HCT116 (cell line): Measurements from ENCODE around the gene PLCZ1. TPM values are rescaled to one million over a fixed set of nuclear protein-coding genes. Genes with fewer than 3 reads are reported as not detected.

Experiments used
- ATAC-seq: fragments of 200-7000 bp; cut with Tn5 transposase; 2 replicates; pipeline ENCODE4 v1.9.1; 2020; ENCODE audit warnings: mild to moderate bottlenecking, moderate library complexity
- BruUV-seq: library from RNA; stranded (reverse); fragments of 400-500 nt; replicated peaks from 2 replicates; lab custom pipeline; 2021; lab: Mats Ljungman, UMichigan
- CTCF ChIA-PET: fragments of 300-600 bp; sonication (Branson Sonifier 250); formaldehyde crosslinking; loops from one replicate; lab custom pipeline; 2021; ENCODE audit warnings: antibody characterized with exemption; lab: Charles Lee
- POLR2A ChIA-PET: fragments of 300-600, 350-600 bp; sonication (Branson Sonifier 250); formaldehyde crosslinking; loops from one replicate; lab custom pipeline; 2021; ENCODE audit warnings: antibody characterized with exemption; lab: Charles Lee
- RAD21 ChIA-PET, 2 experiments: fragments of 300-600 bp; sonication (Branson Sonifier 250); formaldehyde crosslinking; loops; one replicate each; lab custom pipeline; 2023; ENCODE audit warnings: low total read pairs in 2 of 2; ENCODE audit not compliant: uncharacterized antibody in 2 of 2, unreplicated experiment in 2 of 2, low non-redundant PET in 1 of 2; lab: Charles Lee
- DNase-seq: peaks from one replicate; pipeline ENCODE4 v3.0.0-alpha.2; 2010; ENCODE audit warnings: low read depth, low spot score
- H2AFZ ChIP-seq: fragments of 200-600 bp; shearing (Covaris generic), sonication (generic); 2 replicates; pipeline ENCODE4 v1.6.1; 2017; ENCODE audit warnings: low read depth, mixed run types, mixed read lengths, antibody characterized with exemption, low read length; ENCODE audit not compliant: poor library complexity, severe bottlenecking
- H3K27ac ChIP-seq: 2 replicates; pipeline ENCODE4 v1.5.1; 2012; ENCODE audit warnings: low read depth, low read length
- H3K27me3 ChIP-seq: fragments of 200-600 bp; sonication (generic); 2 replicates; pipeline ENCODE4 v1.6.1; 2016; ENCODE audit warnings: mixed run types, low read length, mixed read lengths; ENCODE audit not compliant: insufficient read depth
- H3K36me3 ChIP-seq, 2 experiments: fragments of 200-500 bp in 1 of 2; fragments of 200-600 bp in 1 of 2; sonication (Bioruptor generic) in 1 of 2; sonication (generic) in 1 of 2; 2 replicates each; pipeline versions ENCODE4 v1.5.1 to v1.6.1; 2014 to 2016; ENCODE audit warnings: low read length in 2 of 2, inconsistent platforms in 1 of 2, mixed read lengths in 1 of 2, mixed run types in 1 of 2; ENCODE audit not compliant: insufficient read depth in 2 of 2, control insufficient read depth in 1 of 2
- H3K4me1 ChIP-seq, 2 experiments: fragments of 200-600 bp in 1 of 2; sonication (generic) in 1 of 2; 2 replicates each; pipeline versions ENCODE4 v1.5.1 to v1.6.1; 2012 to 2017; ENCODE audit warnings: low read length in 2 of 2, inconsistent platforms in 1 of 2, mild to moderate bottlenecking in 1 of 2, mixed read lengths in 1 of 2, mixed run types in 1 of 2, moderate library complexity in 1 of 2; ENCODE audit not compliant: insufficient read depth in 2 of 2, control insufficient read depth in 1 of 2
- H3K4me2 ChIP-seq: fragments of 200-600 bp; sonication (generic); 2 replicates; pipeline ENCODE4 v1.6.1; 2017; ENCODE audit warnings: mixed run types, low read length, mixed read lengths
- H3K4me3 ChIP-seq, 2 experiments: fragments of 200-600 bp in 1 of 2; sonication (generic) in 1 of 2; replicated peaks in 1 of 2; 2 replicates each; pipeline ENCODE4 v1.5.1; 2011 to 2016; ENCODE audit warnings: low read length in 2 of 2, control low read depth in 1 of 2, low read depth in 1 of 2, mild to moderate bottlenecking in 1 of 2, mixed read lengths in 1 of 2, mixed run types in 1 of 2
- H3K79me2 ChIP-seq: fragments of 200-600 bp; sonication (generic); 2 replicates; pipeline ENCODE4 v1.6.1; 2017; ENCODE audit warnings: mild to moderate bottlenecking, mixed run types, low read length, moderate library complexity, mixed read lengths; ENCODE audit not compliant: insufficient read depth
- H3K9ac ChIP-seq: fragments of 200-600 bp; sonication (generic); 2 replicates; pipeline ENCODE4 v1.6.1; 2016; ENCODE audit warnings: low read length, mixed read lengths
- H3K9me2 ChIP-seq: fragments of 200-600 bp; sonication (generic), shearing (Covaris generic); 2 replicates; pipeline ENCODE4 v1.6.1; 2017; ENCODE audit warnings: mixed run types, mild to moderate bottlenecking, moderate library complexity; ENCODE audit not compliant: insufficient read depth
- H3K9me3 ChIP-seq, 2 experiments: fragments of 200-500 bp in 1 of 2; fragments of 200-600 bp in 1 of 2; sonication (Bioruptor generic) in 1 of 2; sonication (generic) in 1 of 2; 2 replicates each; pipeline ENCODE4 v1.6.1; 2014 to 2017; ENCODE audit warnings: low read length in 2 of 2, mixed read lengths in 2 of 2, inconsistent platforms in 1 of 2, low read depth in 1 of 2, mild to moderate bottlenecking in 1 of 2, mixed run types in 1 of 2, moderate library complexity in 1 of 2; ENCODE audit not compliant: control insufficient read depth in 1 of 2, insufficient read depth in 1 of 2
- H4K20me1 ChIP-seq: fragments of 200-600 bp; sonication (generic), shearing (Covaris generic); 2 replicates; pipeline ENCODE4 v1.6.1; 2017; ENCODE audit warnings: mixed run types, mild to moderate bottlenecking, moderate library complexity; ENCODE audit not compliant: insufficient read depth
- CBX3 ChIP-seq: IDR thresholded peaks from 2 replicates; pipeline ENCODE4 v1.6.1; 2012; ENCODE audit warnings: low read depth
- CEBPB ChIP-seq: IDR thresholded peaks from 2 replicates; pipeline ENCODE4 v1.6.1; 2012; ENCODE audit warnings: low read depth
- EGR1 ChIP-seq: IDR thresholded peaks from 2 replicates; pipeline ENCODE4 v1.6.1; 2012; ENCODE audit warnings: low read depth
- ELF1 ChIP-seq: IDR thresholded peaks from 2 replicates; pipeline ENCODE4 v1.6.1; 2012; ENCODE audit warnings: low read depth, borderline replicate concordance
- EZH2 ChIP-seq: fragments of 200-600 bp; sonication (generic); IDR thresholded peaks from 2 replicates; pipeline ENCODE4 v1.6.1; 2017; ENCODE audit warnings: antibody characterized with exemption, mixed run types
- FOSL1 ChIP-seq: IDR thresholded peaks from 2 replicates; pipeline ENCODE4 v1.6.1; 2012; ENCODE audit warnings: low read depth
- JUND ChIP-seq: IDR thresholded peaks from 2 replicates; pipeline ENCODE4 v1.6.1; 2012
- POLR2A ChIP-seq: IDR thresholded peaks from 2 replicates; pipeline ENCODE4 v1.7.0; 2011; ENCODE audit warnings: borderline replicate concordance; ENCODE audit not compliant: insufficient read depth, insufficient read length; ENCODE audit errors: extremely low read depth
- POLR2AphosphoS5 ChIP-seq: IDR thresholded peaks from 2 replicates; pipeline ENCODE4 v1.6.1; 2011; ENCODE audit warnings: mild to moderate bottlenecking, low read depth, low read length, moderate library complexity
- RAD21 ChIP-seq: IDR thresholded peaks from 2 replicates; pipeline ENCODE4 v1.6.1; 2012; ENCODE audit warnings: low read depth, mild to moderate bottlenecking
- SIN3A ChIP-seq: IDR thresholded peaks from 2 replicates; pipeline ENCODE4 v1.6.1; 2012; ENCODE audit warnings: low read depth
- SRF ChIP-seq: IDR thresholded peaks from 2 replicates; pipeline ENCODE4 v1.6.1; 2012; ENCODE audit warnings: low read depth
- YY1 ChIP-seq: IDR thresholded peaks from 2 replicates; pipeline ENCODE4 v1.6.1; 2011; ENCODE audit warnings: low read length, low read depth, moderate library complexity, mild to moderate bottlenecking; ENCODE audit not compliant: insufficient replicate concordance; ENCODE audit errors: extremely low read depth
- ZFX ChIP-seq: fragments of 450-650 bp; IDR thresholded peaks from 2 replicates; pipeline ENCODE4 v1.6.1; 2017
- ZNF274 ChIP-seq: fragments of 200-500 bp; sonication (Bioruptor generic); IDR thresholded peaks from 2 replicates; pipeline ENCODE4 v1.6.1; 2014; ENCODE audit warnings: mild to moderate bottlenecking, low read depth, low read length, inconsistent platforms
- intact Hi-C: fragments of 100-400 bp; cut with micrococcal nuclease; formaldehyde crosslinking; loops from 2 replicates; pipeline ENCODE4 v1.10.0; 2022
- total RNA-seq: library from RNA; stranded (reverse); gene quantifications from one replicate; pipeline ENCODE4 v1.2.1, GENCODE V29; 2021; ENCODE audit not compliant: unreplicated experiment
- TF ChIP-seq, protein P1 (sequence below): IDR thresholded peaks from 2 replicates; pipeline ENCODE4 v1.6.1; 2012
- TF ChIP-seq, protein P2 (sequence below): IDR thresholded peaks from 2 replicates; pipeline ENCODE4 v1.6.1; 2012; ENCODE audit warnings: low read depth
- TF ChIP-seq, protein P3 (sequence below), 3 experiments: fragments of 200-600 bp in 1 of 3; sonication (generic) in 1 of 3; IDR thresholded peaks in 2 of 3; conservative IDR thresholded peaks in 1 of 3; 2 replicates each; pipeline ENCODE4 v1.5.1; 2012 to 2017; ENCODE audit warnings: low read depth in 2 of 3, low read length in 2 of 3, antibody characterized with exemption in 1 of 3, borderline replicate concordance in 1 of 3, control low read depth in 1 of 3, mild to moderate bottlenecking in 1 of 3, mixed read lengths in 1 of 3, mixed run types in 1 of 3, moderate library complexity in 1 of 3; ENCODE audit not compliant: insufficient read depth in 1 of 3
- TF ChIP-seq, protein P4 (sequence below): IDR thresholded peaks from 2 replicates; pipeline ENCODE4 v1.6.1; 2011; ENCODE audit warnings: mild to moderate bottlenecking, low read length, moderate library complexity; ENCODE audit not compliant: insufficient replicate concordance; ENCODE audit errors: extremely low read depth
- TF ChIP-seq, protein P5 (sequence below): IDR thresholded peaks from 2 replicates; pipeline ENCODE4 v1.6.1; 2012

PLCZ1 gene
- total RNA-seq, 1 experiment from 2014 or later, result not detected

DNA sequence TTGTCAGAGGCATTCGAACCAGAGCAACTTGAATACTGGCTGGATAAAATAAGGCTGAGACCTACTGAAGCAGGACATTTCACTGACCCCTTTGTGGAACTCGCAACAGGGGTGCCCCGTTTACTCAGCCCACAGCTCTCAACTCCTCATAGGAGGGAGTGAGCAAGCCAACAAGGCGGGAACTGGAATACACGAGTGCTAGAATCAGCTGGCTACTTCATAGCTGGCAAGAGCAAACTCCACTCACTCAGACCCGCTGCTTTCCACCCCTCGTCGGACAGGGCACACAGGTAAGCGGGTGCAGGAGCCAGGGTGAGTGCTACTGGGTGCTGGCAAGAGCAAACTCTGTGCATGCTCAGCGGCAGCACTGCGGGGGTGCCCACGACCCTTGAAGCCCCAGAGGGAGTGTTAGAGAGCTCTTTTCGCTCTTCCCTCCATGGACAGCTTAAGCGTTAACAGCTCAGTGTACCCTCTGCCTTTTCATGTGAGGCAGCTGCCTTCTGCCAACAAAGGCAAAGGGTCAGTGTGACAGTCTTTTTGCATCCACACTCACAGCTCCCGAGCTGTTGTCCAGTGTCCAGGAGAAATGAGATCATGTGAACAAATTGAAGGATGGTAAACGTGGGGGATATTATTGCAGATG lies 15.8 kb upstream of the PLCZ1 start:
- no peaks in the 10 kb centered on the region for H3K9me3 ChIP-seq
- ChIA-PET RAD21 (no interaction called here), CTCF (no interaction called here)
- no peaks in the 10 kb centered on the region for H3K79me2 ChIP-seq
- intact Hi-C loops, result no loop called here
- no TSS peak for BruUV-seq
- no peak overlapping the region for H3K4me2 ChIP-seq
- H3K27me3 ChIP-seq, result no peaks in the 10 kb centered on the region
- H3K9me2 ChIP-seq, result no peaks in the 10 kb centered on the region
- H4K20me1 ChIP-seq, result no peaks in the 10 kb centered on the region
- H3K36me3 ChIP-seq, result no peaks in the 10 kb centered on the region
- no peak for ATAC-seq
- no peak for DNase-seq
- no peak overlapping the region for H3K4me3 ChIP-seq
- H3K9ac ChIP-seq, result no peak overlapping the region
- TF ChIP-seq, protein P1, sequence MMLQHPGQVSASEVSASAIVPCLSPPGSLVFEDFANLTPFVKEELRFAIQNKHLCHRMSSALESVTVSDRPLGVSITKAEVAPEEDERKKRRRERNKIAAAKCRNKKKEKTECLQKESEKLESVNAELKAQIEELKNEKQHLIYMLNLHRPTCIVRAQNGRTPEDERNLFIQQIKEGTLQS, result no peak
- TF ChIP-seq, protein P2, sequence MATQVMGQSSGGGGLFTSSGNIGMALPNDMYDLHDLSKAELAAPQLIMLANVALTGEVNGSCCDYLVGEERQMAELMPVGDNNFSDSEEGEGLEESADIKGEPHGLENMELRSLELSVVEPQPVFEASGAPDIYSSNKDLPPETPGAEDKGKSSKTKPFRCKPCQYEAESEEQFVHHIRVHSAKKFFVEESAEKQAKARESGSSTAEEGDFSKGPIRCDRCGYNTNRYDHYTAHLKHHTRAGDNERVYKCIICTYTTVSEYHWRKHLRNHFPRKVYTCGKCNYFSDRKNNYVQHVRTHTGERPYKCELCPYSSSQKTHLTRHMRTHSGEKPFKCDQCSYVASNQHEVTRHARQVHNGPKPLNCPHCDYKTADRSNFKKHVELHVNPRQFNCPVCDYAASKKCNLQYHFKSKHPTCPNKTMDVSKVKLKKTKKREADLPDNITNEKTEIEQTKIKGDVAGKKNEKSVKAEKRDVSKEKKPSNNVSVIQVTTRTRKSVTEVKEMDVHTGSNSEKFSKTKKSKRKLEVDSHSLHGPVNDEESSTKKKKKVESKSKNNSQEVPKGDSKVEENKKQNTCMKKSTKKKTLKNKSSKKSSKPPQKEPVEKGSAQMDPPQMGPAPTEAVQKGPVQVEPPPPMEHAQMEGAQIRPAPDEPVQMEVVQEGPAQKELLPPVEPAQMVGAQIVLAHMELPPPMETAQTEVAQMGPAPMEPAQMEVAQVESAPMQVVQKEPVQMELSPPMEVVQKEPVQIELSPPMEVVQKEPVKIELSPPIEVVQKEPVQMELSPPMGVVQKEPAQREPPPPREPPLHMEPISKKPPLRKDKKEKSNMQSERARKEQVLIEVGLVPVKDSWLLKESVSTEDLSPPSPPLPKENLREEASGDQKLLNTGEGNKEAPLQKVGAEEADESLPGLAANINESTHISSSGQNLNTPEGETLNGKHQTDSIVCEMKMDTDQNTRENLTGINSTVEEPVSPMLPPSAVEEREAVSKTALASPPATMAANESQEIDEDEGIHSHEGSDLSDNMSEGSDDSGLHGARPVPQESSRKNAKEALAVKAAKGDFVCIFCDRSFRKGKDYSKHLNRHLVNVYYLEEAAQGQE, result no peak
- TF ChIP-seq EGR1 (no peak), SRF (no peak), FOSL1 (no peak), YY1 (no peak), EZH2 (no peak), ZFX (no peak), CBX3 (no peak), SIN3A (no peak), CEBPB (no peak), JUND (no peak), RAD21 (no peak), POLR2A (no peak), ZNF274 (no peak), ELF1 (no peak), POLR2AphosphoS5 (no peak)
- TF ChIP-seq, protein P3, sequence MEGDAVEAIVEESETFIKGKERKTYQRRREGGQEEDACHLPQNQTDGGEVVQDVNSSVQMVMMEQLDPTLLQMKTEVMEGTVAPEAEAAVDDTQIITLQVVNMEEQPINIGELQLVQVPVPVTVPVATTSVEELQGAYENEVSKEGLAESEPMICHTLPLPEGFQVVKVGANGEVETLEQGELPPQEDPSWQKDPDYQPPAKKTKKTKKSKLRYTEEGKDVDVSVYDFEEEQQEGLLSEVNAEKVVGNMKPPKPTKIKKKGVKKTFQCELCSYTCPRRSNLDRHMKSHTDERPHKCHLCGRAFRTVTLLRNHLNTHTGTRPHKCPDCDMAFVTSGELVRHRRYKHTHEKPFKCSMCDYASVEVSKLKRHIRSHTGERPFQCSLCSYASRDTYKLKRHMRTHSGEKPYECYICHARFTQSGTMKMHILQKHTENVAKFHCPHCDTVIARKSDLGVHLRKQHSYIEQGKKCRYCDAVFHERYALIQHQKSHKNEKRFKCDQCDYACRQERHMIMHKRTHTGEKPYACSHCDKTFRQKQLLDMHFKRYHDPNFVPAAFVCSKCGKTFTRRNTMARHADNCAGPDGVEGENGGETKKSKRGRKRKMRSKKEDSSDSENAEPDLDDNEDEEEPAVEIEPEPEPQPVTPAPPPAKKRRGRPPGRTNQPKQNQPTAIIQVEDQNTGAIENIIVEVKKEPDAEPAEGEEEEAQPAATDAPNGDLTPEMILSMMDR (IDR thresholded peaks at IDR 0.05 in 2 of 3, conservative IDR thresholded peaks at IDR 0.05 in 1 of 3; ENCODE audit: borderline replicate concordance in 1 of 3, insufficient read depth in 1 of 3, low read depth in 2 of 3, low read length in 2 of 3), result no peak
- TF ChIP-seq, protein P4, sequence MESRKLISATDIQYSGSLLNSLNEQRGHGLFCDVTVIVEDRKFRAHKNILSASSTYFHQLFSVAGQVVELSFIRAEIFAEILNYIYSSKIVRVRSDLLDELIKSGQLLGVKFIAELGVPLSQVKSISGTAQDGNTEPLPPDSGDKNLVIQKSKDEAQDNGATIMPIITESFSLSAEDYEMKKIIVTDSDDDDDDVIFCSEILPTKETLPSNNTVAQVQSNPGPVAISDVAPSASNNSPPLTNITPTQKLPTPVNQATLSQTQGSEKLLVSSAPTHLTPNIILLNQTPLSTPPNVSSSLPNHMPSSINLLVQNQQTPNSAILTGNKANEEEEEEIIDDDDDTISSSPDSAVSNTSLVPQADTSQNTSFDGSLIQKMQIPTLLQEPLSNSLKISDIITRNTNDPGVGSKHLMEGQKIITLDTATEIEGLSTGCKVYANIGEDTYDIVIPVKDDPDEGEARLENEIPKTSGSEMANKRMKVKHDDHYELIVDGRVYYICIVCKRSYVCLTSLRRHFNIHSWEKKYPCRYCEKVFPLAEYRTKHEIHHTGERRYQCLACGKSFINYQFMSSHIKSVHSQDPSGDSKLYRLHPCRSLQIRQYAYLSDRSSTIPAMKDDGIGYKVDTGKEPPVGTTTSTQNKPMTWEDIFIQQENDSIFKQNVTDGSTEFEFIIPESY, result no peak
- TF ChIP-seq, protein P5, sequence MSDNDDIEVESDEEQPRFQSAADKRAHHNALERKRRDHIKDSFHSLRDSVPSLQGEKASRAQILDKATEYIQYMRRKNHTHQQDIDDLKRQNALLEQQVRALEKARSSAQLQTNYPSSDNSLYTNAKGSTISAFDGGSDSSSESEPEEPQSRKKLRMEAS, result no peak
- TF ChIP-seq, all 23 proteins: peak for 0
- POLR2A ChIA-PET, result no interaction called here
- Histone ChIP-seq H3K27ac (no peak overlapping the region), H2AFZ (no peak overlapping the region), H3K4me1 (no peaks in the 10 kb centered on the region)
